Astrocyte (in vitro differentiated cells and primary cell): ENCODE results near the gene KIAA0232. TPM values are rescaled to one million over a fixed set of nuclear protein-coding genes. Genes with fewer than 3 reads are reported as not detected.

ENCODE experiments used
- DNase-seq: peaks from one replicate; pipeline ENCODE4 v3.0.0-alpha.2; 2010; ENCODE audit warnings: low read depth
- FAIRE-seq: peaks from 2 replicates; lab custom pipeline; 2011; peaks lifted over from hg19 to GRCh38; lab: Jason Lieb, UNC
- H2AFZ ChIP-seq: 2 replicates; pipeline ENCODE4 v1.6.0; 2012; ENCODE audit warnings: low read depth, low read length, inconsistent platforms
- H3K27ac ChIP-seq: 2 replicates; pipeline ENCODE4 v1.5.1; 2011; ENCODE audit warnings: low read depth, low read length, inconsistent platforms
- H3K27me3 ChIP-seq: 2 replicates; pipeline ENCODE4 v1.6.0; 2011; ENCODE audit warnings: low read length, inconsistent platforms; ENCODE audit not compliant: insufficient read depth
- H3K36me3 ChIP-seq: 2 replicates; pipeline ENCODE4 v1.5.1; 2011; ENCODE audit warnings: low read length, inconsistent platforms; ENCODE audit not compliant: insufficient read depth
- H3K4me1 ChIP-seq: 2 replicates; pipeline ENCODE4 v1.5.1; 2011; ENCODE audit warnings: low read length, inconsistent platforms; ENCODE audit not compliant: insufficient read depth
- H3K4me2 ChIP-seq: 2 replicates; pipeline ENCODE4 v1.6.0; 2012; ENCODE audit warnings: low read length, inconsistent platforms
- H3K4me3 ChIP-seq: 2 replicates; pipeline ENCODE4 v1.5.1; 2011; ENCODE audit warnings: low read depth, mild to moderate bottlenecking, low read length, inconsistent platforms; ENCODE audit not compliant: insufficient read depth
- H3K79me2 ChIP-seq: 2 replicates; pipeline ENCODE4 v1.6.0; 2012; ENCODE audit warnings: mild to moderate bottlenecking, low read length, inconsistent platforms; ENCODE audit not compliant: insufficient read depth
- H3K9ac ChIP-seq: 2 replicates; pipeline ENCODE4 v1.6.0; 2012; ENCODE audit warnings: mild to moderate bottlenecking, low read length, inconsistent platforms
- H3K9me3 ChIP-seq: 2 replicates; pipeline ENCODE4 v1.5.1; 2012; ENCODE audit warnings: low read depth, mild to moderate bottlenecking, low read length, inconsistent platforms; ENCODE audit not compliant: insufficient read depth
- H4K20me1 ChIP-seq: 2 replicates; pipeline ENCODE4 v1.6.0; 2012; ENCODE audit warnings: low read length, inconsistent platforms; ENCODE audit not compliant: insufficient read depth
- H3K27ac Mint-ChIP-seq: one replicate; pipeline ENCODE4 v1.8.0; 2021; ENCODE audit warnings: mild to moderate bottlenecking, mixed read lengths; ENCODE audit not compliant: unreplicated experiment
- H3K27me3 Mint-ChIP-seq: one replicate; pipeline ENCODE4 v1.8.0; 2021; ENCODE audit warnings: low read depth, mixed read lengths; ENCODE audit not compliant: unreplicated experiment
- H3K36me3 Mint-ChIP-seq: one replicate; pipeline ENCODE4 v1.8.0; 2021; ENCODE audit warnings: low read depth, mixed read lengths; ENCODE audit not compliant: unreplicated experiment
- H3K4me1 Mint-ChIP-seq: one replicate; pipeline ENCODE4 v1.8.0; 2021; ENCODE audit warnings: low read depth, mixed read lengths; ENCODE audit not compliant: unreplicated experiment
- H3K4me3 Mint-ChIP-seq: one replicate; pipeline ENCODE4 v1.8.0; 2021; ENCODE audit warnings: mild to moderate bottlenecking, moderate library complexity, mixed read lengths; ENCODE audit not compliant: unreplicated experiment
- H3K9me3 Mint-ChIP-seq: one replicate; pipeline ENCODE4 v1.8.0; 2021; ENCODE audit warnings: mild to moderate bottlenecking, mixed read lengths; ENCODE audit not compliant: unreplicated experiment
- CTCF ChIP-seq: IDR thresholded peaks from 2 replicates; pipeline ENCODE4 v1.5.1; 2011; ENCODE audit warnings: low read depth, mild to moderate bottlenecking, inconsistent platforms, low read length, moderate library complexity; ENCODE audit not compliant: insufficient read depth
- EZH2 ChIP-seq: IDR thresholded peaks from 2 replicates; pipeline ENCODE4 v1.6.1; 2012; ENCODE audit warnings: mild to moderate bottlenecking, low read length, inconsistent platforms; ENCODE audit not compliant: insufficient read depth
- total RNA-seq: library from RNA; stranded (reverse); gene quantifications from 2 replicates; pipeline ENCODE4 v1.2.1, GENCODE V29; 2021

Gene KIAA0232
- total RNA-seq, 1 donor from 2014 or later: 27.6 TPM

- no peaks in the 10 kb centered on the region for H3K27me3 Mint-ChIP-seq
- H2AFZ ChIP-seq: no peak overlapping the region
- no peak for FAIRE-seq
- no peak overlapping the region for H3K9ac ChIP-seq
- no peaks in the 10 kb centered on the region for H4K20me1 ChIP-seq
- DNase-seq: peak; percentile 44
- no peaks in the 10 kb centered on the region for H3K9me3 ChIP-seq
- no peaks in the 10 kb centered on the region for H3K9me3 Mint-ChIP-seq
- no peak overlapping the region for H3K4me2 ChIP-seq
- H3K4me1 Mint-ChIP-seq: peaks cover 15% of the 10 kb centered on the region
- H3K4me3 ChIP-seq: no peak overlapping the region
- H3K27ac Mint-ChIP-seq: peak overlapping the region; percentile 89
- H3K27ac ChIP-seq: no peak overlapping the region
- no peaks in the 10 kb centered on the region for H3K36me3 ChIP-seq
- no peak overlapping the region for H3K4me3 Mint-ChIP-seq
- H3K36me3 Mint-ChIP-seq: no peaks in the 10 kb centered on the region
- H3K27me3 ChIP-seq: no peaks in the 10 kb centered on the region
- TF ChIP-seq CTCF: no peak
- TF ChIP-seq EZH2: no peak
- no peaks in the 10 kb centered on the region for H3K79me2 ChIP-seq
- H3K4me1 ChIP-seq: peaks cover 13% of the 10 kb centered on the region
These were observed 111.0 kb downstream of the KIAA0232 start for GRCh38 chr4:6893449-6894085.

GRCh38 chr4:6894086-6894478 lies 111.6 kb downstream of the KIAA0232 start:
- FAIRE-seq (no peak), DNase-seq (no peak)
- Mint-ChIP-seq H3K9me3 (no peaks in the 10 kb centered on the region), H3K27ac (no peak overlapping the region), H3K36me3 (no peaks in the 10 kb centered on the region), H3K4me1 (peaks cover 15% of the 10 kb centered on the region), H3K4me3 (no peak overlapping the region), H3K27me3 (no peaks in the 10 kb centered on the region)
- TF ChIP-seq CTCF (no peak), EZH2 (no peak)
- Histone ChIP-seq H3K27ac (no peak overlapping the region), H3K4me2 (no peak overlapping the region), H3K36me3 (no peaks in the 10 kb centered on the region), H3K79me2 (no peaks in the 10 kb centered on the region), H3K9ac (no peak overlapping the region), H3K4me1 (peaks cover 13% of the 10 kb centered on the region), H3K9me3 (no peaks in the 10 kb centered on the region), H3K4me3 (no peak overlapping the region), H2AFZ (no peak overlapping the region), H3K27me3 (no peaks in the 10 kb centered on the region), H4K20me1 (no peaks in the 10 kb centered on the region)
